GM18907 (cell line): ENCODE results near the gene SND1.

Experiments used
- ATAC-seq: cut with Tn5 transposase; IDR thresholded peaks from one replicate; pipeline ENCODE4 v1.9.1; 2021; ENCODE audit warnings: mild to moderate bottlenecking, moderate library complexity; ENCODE audit not compliant: unreplicated experiment

SND1 gene

GRCh38 chr7:128055637-128056036 is 403.6 kb downstream of the SND1 start:
- no peak for ATAC-seq

- no peak for ATAC-seq
Observed at GRCh38 chr7:128056901-128057300, 404.9 kb downstream of the SND1 start.

GRCh38 chr7:128057909-128058308 is 405.9 kb downstream of the SND1 start:
- no peak for ATAC-seq

GRCh38 chr7:128059143-128059988 is 407.4 kb downstream of the SND1 start:
- ATAC-seq: no peak

- ATAC-seq: no peak
Observed at GRCh38 chr7:128060018-128060417, 408.0 kb downstream of the SND1 start.

GRCh38 chr7:128063088-128063487 is 411.1 kb downstream of the SND1 start:
- ATAC-seq: no peak

- no peak for ATAC-seq
Observed at GRCh38 chr7:128065872-128066271, 413.9 kb downstream of the SND1 start.

GRCh38 chr7:128066395-128066794 is 414.4 kb downstream of the SND1 start:
- no peak for ATAC-seq

- no peak for ATAC-seq
Observed at GRCh38 chr7:128066858-128067257, 414.9 kb downstream of the SND1 start.

GRCh38 chr7:128067983-128068382 is 416.0 kb downstream of the SND1 start:
- ATAC-seq: no peak

- ATAC-seq: no peak
Observed at GRCh38 chr7:128068785-128069184, 416.8 kb downstream of the SND1 start.

- no peak for ATAC-seq
Observed at GRCh38 chr7:128069373-128070364, 417.7 kb downstream of the SND1 start.

GRCh38 chr7:128071376-128071775 is 419.4 kb downstream of the SND1 start:
- no peak for ATAC-seq

- ATAC-seq: no peak
Observed at GRCh38 chr7:128071801-128072200, 419.8 kb downstream of the SND1 start.

- no peak for ATAC-seq
Observed at GRCh38 chr7:128073671-128074310, 421.8 kb downstream of the SND1 start.

GRCh38 chr7:128074336-128074735 is 422.3 kb downstream of the SND1 start:
- no peak for ATAC-seq

GRCh38 chr7:128074736-128075135 is 422.7 kb downstream of the SND1 start:
- ATAC-seq: no peak

- ATAC-seq: no peak
Observed at GRCh38 chr7:128075242-128076095, 423.5 kb downstream of the SND1 start.

GRCh38 chr7:128076196-128076795 is 424.3 kb downstream of the SND1 start:
- ATAC-seq: no peak

- ATAC-seq: no peak
Observed at GRCh38 chr7:128076796-128077271, 424.8 kb downstream of the SND1 start.
